ENCODE measurements around the gene SZT2. TPM values are rescaled to one million over a fixed set of nuclear protein-coding genes. Genes with fewer than 3 reads are reported as not detected.
A peak's percentile ranks its signal among the peaks of the same experiment; 100 is the strongest.
"Not testable (repeated sequence)": the region's sequence is repeated elsewhere in the genome, so short reads cannot be mapped to it uniquely, and the experiment has no call there.

SZT2 gene
- total RNA-seq, 1 experiment from 2014 or later: 29.0 TPM

GRCh38 chr1:43472087-43472462 is 82.4 kb downstream of the SZT2 start:
- no peaks in the 10 kb centered on the region for H3K36me3 ChIP-seq (ENCODE audit: control insufficient read depth, insufficient read depth, low read length)
- BruUV-seq (replicated peaks): no TSS peak
- intact Hi-C loops (cut with micrococcal nuclease; ENCODE audit: unreplicated experiment): no loop called here
- TF ChIP-seq, protein P1, sequence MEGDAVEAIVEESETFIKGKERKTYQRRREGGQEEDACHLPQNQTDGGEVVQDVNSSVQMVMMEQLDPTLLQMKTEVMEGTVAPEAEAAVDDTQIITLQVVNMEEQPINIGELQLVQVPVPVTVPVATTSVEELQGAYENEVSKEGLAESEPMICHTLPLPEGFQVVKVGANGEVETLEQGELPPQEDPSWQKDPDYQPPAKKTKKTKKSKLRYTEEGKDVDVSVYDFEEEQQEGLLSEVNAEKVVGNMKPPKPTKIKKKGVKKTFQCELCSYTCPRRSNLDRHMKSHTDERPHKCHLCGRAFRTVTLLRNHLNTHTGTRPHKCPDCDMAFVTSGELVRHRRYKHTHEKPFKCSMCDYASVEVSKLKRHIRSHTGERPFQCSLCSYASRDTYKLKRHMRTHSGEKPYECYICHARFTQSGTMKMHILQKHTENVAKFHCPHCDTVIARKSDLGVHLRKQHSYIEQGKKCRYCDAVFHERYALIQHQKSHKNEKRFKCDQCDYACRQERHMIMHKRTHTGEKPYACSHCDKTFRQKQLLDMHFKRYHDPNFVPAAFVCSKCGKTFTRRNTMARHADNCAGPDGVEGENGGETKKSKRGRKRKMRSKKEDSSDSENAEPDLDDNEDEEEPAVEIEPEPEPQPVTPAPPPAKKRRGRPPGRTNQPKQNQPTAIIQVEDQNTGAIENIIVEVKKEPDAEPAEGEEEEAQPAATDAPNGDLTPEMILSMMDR (IDR thresholded peaks at IDR 0.05; ENCODE audit: insufficient read depth in 1 of 2, low read depth in 1 of 2, low read length in 1 of 2, severe bottlenecking in 1 of 2, unreplicated experiment in 1 of 2): no peak
- H3K27me3 Mint-ChIP-seq (ENCODE audit: insufficient read depth, unreplicated experiment): no peaks in the 10 kb centered on the region
- peaks cover 6% of the 10 kb centered on the region for H3K36me3 Mint-ChIP-seq (ENCODE audit: insufficient read depth, unreplicated experiment)
- H3K27me3 ChIP-seq (replicated peaks; ENCODE audit: control insufficient read depth, insufficient read depth, low read length): no peaks in the 10 kb centered on the region
- POLR2A ChIA-PET: no interaction called here
- CTCF ChIA-PET: no interaction called here
- H3K4me1 ChIP-seq: peaks cover 49% of the 10 kb centered on the region
- peaks cover 16% of the 10 kb centered on the region for H3K4me1 Mint-ChIP-seq (ENCODE audit: low read depth, unreplicated experiment)
- no peak overlapping the region for H3K4me3 ChIP-seq (ENCODE audit: low read depth, low read length)
- DNase-seq: no peak
- H3K4me3 Mint-ChIP-seq (ENCODE audit: unreplicated experiment): no peak overlapping the region
- peak overlapping the region; percentile 86 for H3K27ac Mint-ChIP-seq (ENCODE audit: unreplicated experiment)
- no peaks in the 10 kb centered on the region for H3K9me3 Mint-ChIP-seq (ENCODE audit: unreplicated experiment)
- peaks cover 3% of the 10 kb centered on the region; the same call in 1 of the 2 replicates for H3K9me3 ChIP-seq

DNA sequence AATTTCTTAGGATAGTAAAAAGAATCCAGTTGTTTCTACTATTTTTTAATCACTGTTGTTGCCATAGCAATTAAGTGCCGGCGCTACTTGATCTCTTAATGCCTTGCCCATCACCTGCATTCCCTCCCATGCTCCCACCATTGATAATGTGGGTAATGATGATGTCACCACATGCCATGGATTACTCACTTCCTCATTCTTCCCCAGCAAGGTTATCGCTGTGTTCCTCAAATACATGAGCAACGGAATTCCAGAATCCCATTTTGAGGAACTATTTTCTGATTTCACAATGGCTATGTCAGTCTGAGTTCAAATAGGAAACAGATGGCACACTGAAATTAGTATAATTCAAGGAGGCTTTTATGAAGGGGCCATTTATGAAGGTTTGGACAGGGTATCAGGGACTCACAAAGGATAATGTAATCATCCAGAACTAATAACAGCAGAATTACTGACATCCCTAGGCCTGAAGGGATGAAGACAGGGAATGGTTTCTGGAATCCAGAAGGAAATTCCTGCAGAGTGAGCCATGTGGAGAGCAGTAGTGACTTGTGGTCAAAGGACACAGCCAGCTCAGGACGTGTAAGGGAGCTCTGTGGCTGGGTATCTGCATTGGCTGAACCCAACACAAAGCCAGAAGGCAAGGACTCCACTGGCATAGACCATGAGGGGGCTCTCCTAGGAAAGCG is 82.9 kb downstream of the SZT2 start:
- peaks cover 53% of the 10 kb centered on the region for H3K4me1 ChIP-seq
- CTCF ChIA-PET; H3K9me3 Mint-ChIP-seq (ENCODE audit: unreplicated experiment); H3K27me3 Mint-ChIP-seq (ENCODE audit: insufficient read depth, unreplicated experiment); H3K4me3 Mint-ChIP-seq (ENCODE audit: unreplicated experiment); POLR2A ChIA-PET; intact Hi-C loops (cut with micrococcal nuclease; ENCODE audit: unreplicated experiment); BruUV-seq (replicated peaks); H3K9me3 ChIP-seq; H3K4me3 ChIP-seq (ENCODE audit: low read depth, low read length); H3K27me3 ChIP-seq (replicated peaks; ENCODE audit: control insufficient read depth, insufficient read depth, low read length); H3K36me3 Mint-ChIP-seq (ENCODE audit: insufficient read depth, unreplicated experiment); H3K36me3 ChIP-seq (ENCODE audit: control insufficient read depth, insufficient read depth, low read length): not testable (repeated sequence)
- Mint-ChIP-seq H3K27ac (ENCODE audit: unreplicated experiment) (peak overlapping the region; percentile 86), H3K4me1 (ENCODE audit: low read depth, unreplicated experiment) (peaks cover 16% of the 10 kb centered on the region)
- DNase-seq: peak in 1 of 2 experiments; percentile 58

GRCh38 chr1:43473463-43473862 is 83.8 kb downstream of the SZT2 start:
- H3K27me3 Mint-ChIP-seq (ENCODE audit: insufficient read depth, unreplicated experiment): no peaks in the 10 kb centered on the region
- intact Hi-C loops (cut with micrococcal nuclease; ENCODE audit: unreplicated experiment): no loop called here
- no peaks in the 10 kb centered on the region for H3K27me3 ChIP-seq (replicated peaks; ENCODE audit: control insufficient read depth, insufficient read depth, low read length)
- CTCF ChIA-PET: no interaction called here
- H3K27ac Mint-ChIP-seq (ENCODE audit: unreplicated experiment): no peak overlapping the region
- H3K9me3 ChIP-seq: no peaks in the 10 kb centered on the region
- BruUV-seq (replicated peaks): no TSS peak
- peaks cover 53% of the 10 kb centered on the region for H3K4me1 ChIP-seq
- H3K9me3 Mint-ChIP-seq (ENCODE audit: unreplicated experiment): no peaks in the 10 kb centered on the region
- POLR2A ChIA-PET: no interaction called here
- H3K4me1 Mint-ChIP-seq (ENCODE audit: low read depth, unreplicated experiment): peaks cover 16% of the 10 kb centered on the region
- no peaks in the 10 kb centered on the region for H3K36me3 ChIP-seq (ENCODE audit: control insufficient read depth, insufficient read depth, low read length)
- peaks cover 6% of the 10 kb centered on the region for H3K36me3 Mint-ChIP-seq (ENCODE audit: insufficient read depth, unreplicated experiment)
- no peak overlapping the region for H3K4me3 Mint-ChIP-seq (ENCODE audit: unreplicated experiment)
- DNase-seq: no peak
- TF ChIP-seq, protein P1 (IDR thresholded peaks at IDR 0.05; ENCODE audit: insufficient read depth in 1 of 2, low read depth in 1 of 2, low read length in 1 of 2, severe bottlenecking in 1 of 2, unreplicated experiment in 1 of 2): no peak
- no peak overlapping the region for H3K4me3 ChIP-seq (ENCODE audit: low read depth, low read length)

DNA sequence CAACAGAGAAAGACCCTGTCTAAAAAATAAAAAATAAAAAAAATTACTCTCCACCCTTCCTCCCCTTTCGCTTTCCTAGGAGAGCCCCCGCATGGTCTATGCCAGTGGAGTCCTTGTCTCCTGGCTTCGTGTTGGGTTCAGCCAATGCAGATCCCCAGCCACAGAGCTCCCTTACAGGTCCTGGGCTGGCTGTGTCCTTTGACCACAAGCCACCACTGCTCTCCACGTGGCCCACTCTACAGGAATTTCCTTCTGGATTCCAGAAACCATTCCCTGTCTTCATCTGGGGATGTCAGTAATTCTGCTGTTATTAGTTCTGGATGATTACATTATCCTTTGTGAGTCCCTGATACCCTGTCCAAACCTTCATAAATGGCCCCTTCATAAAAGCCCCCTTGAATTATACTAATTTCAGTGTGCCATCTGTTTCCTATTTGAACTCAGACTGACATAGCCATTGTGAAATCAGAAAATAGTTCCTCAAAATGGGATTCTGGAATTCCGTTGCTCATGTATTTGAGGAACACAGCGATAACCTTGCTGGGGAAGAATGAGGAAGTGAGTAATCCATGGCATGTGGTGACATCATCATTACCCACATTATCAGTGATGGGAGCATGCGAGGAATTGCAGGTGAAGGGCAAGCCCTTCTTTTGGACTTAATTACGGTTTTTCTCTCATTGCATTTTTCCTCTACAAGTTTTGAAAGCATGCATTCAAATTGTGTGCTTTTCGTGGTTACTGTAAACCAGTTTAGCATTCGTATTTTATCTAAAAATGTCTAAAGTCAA is 86.1 kb downstream of the SZT2 start:
- Mint-ChIP-seq H3K9me3 (ENCODE audit: unreplicated experiment) (peaks cover 11% of the 10 kb centered on the region), H3K36me3 (ENCODE audit: insufficient read depth, unreplicated experiment) (peaks cover 15% of the 10 kb centered on the region), H3K27ac (ENCODE audit: unreplicated experiment) (peak overlapping the region; percentile 61), H3K4me1 (ENCODE audit: low read depth, unreplicated experiment) (peaks cover 16% of the 10 kb centered on the region)
- H3K27me3 Mint-ChIP-seq (ENCODE audit: insufficient read depth, unreplicated experiment); H3K9me3 ChIP-seq; H3K27me3 ChIP-seq (replicated peaks; ENCODE audit: control insufficient read depth, insufficient read depth, low read length); BruUV-seq (replicated peaks); H3K4me3 ChIP-seq (ENCODE audit: low read depth, low read length); POLR2A ChIA-PET; CTCF ChIA-PET; H3K4me3 Mint-ChIP-seq (ENCODE audit: unreplicated experiment); H3K36me3 ChIP-seq (ENCODE audit: control insufficient read depth, insufficient read depth, low read length): not testable (repeated sequence)
- intact Hi-C loops (cut with micrococcal nuclease; ENCODE audit: unreplicated experiment): loop anchor here (1.0 kb wide), 1 partner anchor 22 kb away; no protein-coding TSS in a partner anchor
- DNase-seq: peak; percentile 40 to 68
- H3K4me1 ChIP-seq: peaks cover 53% of the 10 kb centered on the region

All from Caco-2 (cell line).